AG09319 (cell line): Measurements from ENCODE around the gene RIT1.

Experiments used
- DNase-seq: peaks from one replicate; pipeline ENCODE4 v3.0.0-alpha.2; 2010; ENCODE audit warnings: low read depth; ENCODE audit errors: extremely low read depth
- CTCF ChIP-seq: IDR thresholded peaks from 2 replicates; pipeline ENCODE4 v1.5.1; 2011; ENCODE audit warnings: low read depth, mild to moderate bottlenecking, inconsistent platforms, low read length, moderate library complexity

Gene RIT1

GRCh38 chr1:155950829-155951228 lies 39.7 kb upstream of the RIT1 start:
- DNase-seq = no peak
- TF ChIP-seq CTCF = no peak

DNA sequence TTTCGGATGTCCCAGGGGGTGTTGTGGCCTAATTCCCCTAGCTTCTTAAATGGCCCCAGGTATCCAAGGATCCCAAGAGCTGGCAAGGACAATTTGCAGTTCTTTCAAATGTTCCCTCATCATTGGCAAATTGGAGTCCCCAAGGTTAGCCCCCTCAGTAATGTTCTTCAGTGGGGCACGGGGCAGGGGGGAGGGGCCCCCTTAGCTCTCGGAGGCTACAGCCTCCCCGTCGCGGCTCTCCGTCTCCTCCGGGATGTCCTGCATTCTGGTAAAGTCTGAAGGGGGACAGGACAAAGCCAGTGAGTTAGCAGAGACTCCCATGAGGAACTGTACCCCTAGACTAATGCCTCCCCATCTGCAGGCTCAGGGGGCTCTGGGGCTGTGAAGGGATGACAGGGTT lies 36.6 kb upstream of the RIT1 start:
- DNase-seq = no peak
- no peak for TF ChIP-seq CTCF

GRCh38 chr1:155947292-155947691 lies 36.1 kb upstream of the RIT1 start:
- DNase-seq = no peak
- no peak for TF ChIP-seq CTCF

DNA sequence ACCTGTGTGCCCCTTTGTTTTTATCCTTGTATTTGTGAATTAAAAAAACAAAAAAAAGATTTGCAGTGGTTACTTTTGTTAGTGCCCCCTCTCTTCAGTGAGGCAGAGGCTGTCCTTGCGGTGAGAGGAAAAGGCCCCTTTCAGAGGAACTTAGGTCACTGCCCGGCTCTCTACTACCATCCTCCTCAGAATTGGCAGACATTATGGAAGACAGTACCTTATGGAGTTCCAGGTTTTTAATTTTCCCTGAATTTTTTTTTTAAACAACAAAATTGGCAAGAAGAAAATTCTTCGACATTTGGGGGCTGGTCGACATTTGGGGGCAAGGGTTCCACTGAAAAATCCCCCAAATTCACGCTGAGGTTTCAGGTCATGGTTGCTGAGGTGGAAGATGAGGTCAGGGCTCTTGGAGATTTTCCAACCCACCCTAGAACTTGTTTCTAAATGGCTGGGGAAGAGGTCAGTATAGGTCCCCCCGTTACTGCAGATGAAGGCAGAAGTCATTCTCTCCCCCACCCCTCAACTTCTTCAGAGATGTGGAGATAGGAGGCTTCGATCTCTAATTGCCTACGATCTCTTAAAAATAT lies 35.6 kb upstream of the RIT1 start:
- no peak for TF ChIP-seq CTCF
- DNase-seq = no peak

- TF ChIP-seq CTCF = no peak
- no peak for DNase-seq
These were observed 33.3 kb upstream of the RIT1 start for GRCh38 chr1:155944444-155944799.

- no peak for TF ChIP-seq CTCF
- no peak for DNase-seq
These were observed 31.5 kb upstream of the RIT1 start for GRCh38 chr1:155942578-155943141.

DNA sequence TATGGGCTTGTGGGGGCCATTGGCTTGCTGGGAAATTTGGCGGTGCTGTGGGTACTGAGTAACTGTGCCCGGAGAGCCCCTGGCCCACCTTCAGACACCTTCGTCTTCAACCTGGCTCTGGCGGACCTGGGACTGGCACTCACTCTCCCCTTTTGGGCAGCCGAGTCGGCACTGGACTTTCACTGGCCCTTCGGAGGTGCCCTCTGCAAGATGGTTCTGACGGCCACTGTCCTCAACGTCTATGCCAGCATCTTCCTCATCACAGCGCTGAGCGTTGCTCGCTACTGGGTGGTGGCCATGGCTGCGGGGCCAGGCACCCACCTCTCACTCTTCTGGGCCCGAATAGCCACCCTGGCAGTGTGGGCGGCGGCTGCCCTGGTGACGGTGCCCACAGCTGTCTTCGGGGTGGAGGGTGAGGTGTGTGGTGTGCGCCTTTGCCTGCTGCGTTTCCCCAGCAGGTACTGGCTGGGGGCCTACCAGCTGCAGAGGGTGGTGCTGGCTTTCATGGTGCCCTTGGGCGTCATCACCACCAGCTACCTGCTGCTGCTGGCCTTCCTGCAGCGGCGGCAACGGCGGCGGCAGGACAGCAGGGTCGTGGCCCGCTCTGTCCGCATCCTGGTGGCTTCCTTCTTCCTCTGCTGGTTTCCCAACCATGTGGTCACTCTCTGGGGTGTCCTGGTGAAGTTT lies 30.8 kb upstream of the RIT1 start:
- TF ChIP-seq CTCF = no peak
- no peak for DNase-seq
